ENCODE data around the gene GNAQ. TPM values are rescaled to one million over a fixed set of nuclear protein-coding genes. Genes with fewer than 3 reads are reported as not detected.
A peak's percentile ranks its signal among the peaks of the same experiment; 100 is the strongest.
"Not testable (repeated sequence)": the region's sequence is repeated elsewhere in the genome, so short reads cannot be mapped to it uniquely, and the experiment has no call there.

GNAQ gene
- 10 to 100 TPM; 84.1 to 86.5 TPM for total RNA-seq
- long read RNA-seq, full-length matches to known transcripts = 25 of 52 reads
- long read RNA-seq, partial matches to known transcripts = 9 of 52 reads
- long read RNA-seq, other reads (novel, unspliced or antisense) = 18 of 52 reads

DNA sequence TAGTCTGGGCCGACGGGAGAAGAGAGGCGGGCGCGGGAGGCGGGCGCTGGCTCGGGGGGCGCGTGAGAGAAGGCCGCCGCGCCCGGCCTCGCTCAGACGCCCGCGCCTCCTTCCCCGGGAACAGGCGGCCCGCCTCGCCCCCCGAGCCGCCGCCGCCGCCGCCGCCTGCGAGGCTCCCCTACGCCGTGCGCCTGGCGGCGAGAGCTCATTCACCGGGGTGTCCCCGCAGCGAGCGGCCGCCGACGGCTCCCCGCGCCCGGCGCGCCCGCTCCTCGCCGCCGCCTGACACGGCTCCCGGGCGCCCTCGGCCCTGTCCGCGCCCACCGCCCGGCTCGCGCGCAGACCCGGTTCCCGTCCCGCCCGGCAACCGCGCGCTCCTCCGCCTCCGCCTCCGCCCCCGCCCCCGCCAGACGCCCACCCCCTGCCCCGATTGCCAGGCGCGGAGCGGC lies at the start of gene GNAQ:
GNAQ (minus strand) TSS at position 368 of the 449 bp plus-strand sequence. CDS start 576 bp downstream, outside the sequence.
- intact Hi-C loops (cut with DNase I, micrococcal nuclease) = loop anchor here in 1 of 2 donors (10.0 kb wide), 1 partner anchor 187 kb away; no protein-coding TSS in a partner anchor
- peak in 1 of 2 donors; percentile 40 for DNase-seq

DNA sequence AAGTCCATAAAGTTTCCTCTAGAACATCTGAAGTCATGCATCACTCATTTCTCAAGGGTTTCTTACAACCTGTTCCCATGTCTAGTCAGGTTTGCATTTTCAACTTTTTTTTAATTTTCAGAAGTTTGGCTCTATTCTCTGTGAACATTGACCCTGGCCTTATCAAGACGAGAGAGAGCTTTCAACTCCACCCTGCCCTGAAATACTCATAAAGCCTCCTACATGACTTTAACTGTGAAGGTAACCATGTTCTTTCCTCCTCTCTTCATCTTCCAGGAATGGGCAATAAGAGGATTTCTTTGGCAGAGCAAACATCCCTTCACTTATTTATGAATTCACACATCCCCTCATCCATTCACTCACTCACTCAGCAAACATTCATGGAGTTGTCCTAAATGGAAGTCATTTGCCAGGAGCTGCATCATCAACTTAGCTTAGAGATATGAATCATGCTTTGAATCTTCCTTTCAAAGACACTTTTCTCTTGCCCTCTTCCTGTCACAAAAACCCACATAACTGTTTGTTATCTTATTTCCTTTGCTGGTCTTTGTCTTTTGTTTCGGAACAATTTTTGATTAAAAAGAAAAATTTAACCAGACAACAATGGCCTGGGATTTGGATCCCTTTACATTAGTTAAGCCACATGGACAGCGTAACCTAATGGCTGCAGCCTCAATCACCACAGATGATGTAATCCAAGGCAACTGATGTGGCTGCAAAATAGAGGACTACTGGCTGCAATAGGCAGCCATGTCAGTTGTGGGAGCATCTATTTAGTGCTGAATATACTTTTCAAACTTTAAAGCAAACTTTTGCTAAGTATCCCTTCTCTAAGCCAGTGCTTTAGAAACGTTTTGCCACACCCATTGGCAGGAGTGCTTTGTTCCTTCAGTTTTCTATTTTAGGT lies 43.0 kb upstream of the GNAQ start:
- no peak for DNase-seq
- intact Hi-C loops (cut with DNase I, micrococcal nuclease) = no loop called here
- peak; percentile 68 for ATAC-seq

More for the DNA sequence above, at the start of gene GNAQ:
- ATAC-seq = no peak

DNA sequence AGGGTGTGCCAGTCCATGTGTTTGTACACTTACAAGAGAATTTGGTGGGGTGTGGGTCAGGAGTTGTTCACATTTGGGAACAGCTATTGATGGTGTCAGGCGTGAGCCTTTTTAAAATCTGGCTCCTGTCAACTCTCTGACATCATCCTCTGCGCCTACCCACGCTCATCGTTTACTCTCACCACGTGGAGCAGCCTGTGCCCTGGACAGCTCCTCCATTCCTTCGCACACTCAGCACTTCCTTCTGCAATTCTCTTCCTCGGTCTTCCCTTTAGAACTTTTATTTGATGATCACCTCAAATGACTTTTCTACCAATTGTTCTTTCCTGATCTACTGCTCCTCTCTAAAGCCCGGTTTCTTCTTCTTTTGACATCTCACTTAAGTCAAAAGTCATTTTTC lies 42.1 kb upstream of the GNAQ start:
- ATAC-seq = peak; percentile 26

DNA sequence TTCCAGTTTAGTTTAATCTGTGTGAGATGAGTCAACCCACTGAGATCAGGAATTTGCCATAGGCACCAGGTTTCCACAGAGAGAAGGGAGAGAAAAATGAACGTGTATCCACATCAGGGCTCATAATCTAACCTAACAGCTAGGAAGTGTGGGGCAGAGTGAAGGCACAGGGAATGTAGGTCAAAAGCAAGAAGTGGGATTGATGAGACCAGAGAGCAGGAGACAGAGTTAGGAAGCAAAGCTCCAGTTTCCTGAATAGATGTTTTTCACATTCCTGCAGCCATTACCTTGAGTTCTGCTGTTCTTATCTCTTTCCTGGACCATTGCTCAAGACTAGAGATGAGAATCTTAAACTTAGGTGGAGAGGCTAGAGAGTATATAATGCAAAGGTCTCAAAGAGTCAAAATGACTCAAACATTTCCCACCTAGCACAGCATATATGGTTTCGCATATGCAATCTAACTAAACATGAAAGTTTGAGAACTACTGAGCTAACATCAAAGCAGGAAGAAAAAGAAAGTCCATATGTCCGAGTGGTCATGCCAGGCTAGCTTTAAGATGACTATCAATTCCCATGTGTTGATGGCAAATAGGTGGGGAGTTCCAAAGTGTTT lies 41.1 kb upstream of the GNAQ start:
- ATAC-seq (no peak), DNase-seq (no peak)
- intact Hi-C loops (cut with DNase I, micrococcal nuclease) = no loop called here

More for the DNA sequence above, 42.1 kb upstream of the GNAQ start:
- intact Hi-C loops (cut with DNase I, micrococcal nuclease) = no loop called here
- no peak for DNase-seq

DNA sequence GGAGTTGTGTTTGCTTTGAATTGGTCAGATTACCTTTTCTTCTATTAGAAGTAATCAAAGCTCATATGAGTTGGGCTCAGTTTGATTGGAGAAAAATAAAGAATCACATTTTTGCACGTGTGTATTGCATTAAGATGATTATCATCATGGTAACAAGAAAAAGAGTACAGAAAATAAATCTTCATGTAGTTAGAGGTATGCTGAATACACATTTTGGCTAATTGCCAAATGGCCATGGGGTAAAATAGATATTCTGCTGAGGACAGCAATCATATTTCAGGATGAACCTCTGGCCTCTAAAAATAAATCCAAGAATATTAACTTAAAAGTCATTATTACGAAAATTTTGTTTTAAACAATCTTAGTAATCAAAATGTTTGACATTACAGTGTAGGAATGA lies 38.9 kb upstream of the GNAQ start:
- DNase-seq = no peak
- no peak for ATAC-seq
- intact Hi-C loops (cut with DNase I, micrococcal nuclease) = no loop called here

DNA sequence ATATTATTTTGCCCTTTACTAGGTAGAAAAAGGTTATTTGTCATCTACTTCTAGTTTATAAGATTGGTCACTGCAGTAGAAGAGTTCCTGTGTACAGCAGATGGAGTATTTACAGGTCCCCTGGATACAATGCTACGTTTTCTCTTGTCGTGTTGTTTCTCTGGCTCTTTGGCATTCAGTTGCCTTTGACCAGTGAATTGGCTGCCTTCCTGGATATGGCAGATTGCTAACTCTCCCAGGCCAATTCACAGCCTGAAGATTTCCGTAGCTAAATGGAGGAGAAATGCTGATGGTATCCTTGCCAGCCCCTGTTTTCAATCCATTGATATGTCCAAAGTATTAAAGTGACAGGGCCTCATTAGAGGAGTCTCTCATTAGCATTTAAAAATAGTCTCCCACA lies 32.5 kb upstream of the GNAQ start:
- intact Hi-C loops (cut with DNase I, micrococcal nuclease) = no loop called here
- no peak for ATAC-seq

DNA sequence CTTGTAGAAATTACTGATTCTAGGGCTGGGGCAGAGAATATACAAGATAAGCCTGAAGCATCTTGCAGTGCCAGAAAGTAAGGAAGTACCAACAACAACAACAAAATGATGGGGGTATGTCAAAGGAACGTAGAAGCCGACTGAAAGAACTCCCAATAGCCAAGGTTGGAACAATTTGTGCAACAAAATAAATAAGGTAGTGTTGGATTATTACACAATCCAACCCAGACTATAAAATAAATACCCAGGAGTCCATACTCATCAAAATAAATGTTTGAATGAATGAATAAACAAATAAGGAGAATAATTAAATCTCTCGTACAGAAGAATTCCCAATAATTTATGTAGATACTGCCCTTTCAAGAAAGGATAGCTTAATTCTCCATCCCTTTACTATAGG lies 31.1 kb upstream of the GNAQ start:
- intact Hi-C loops (cut with DNase I, micrococcal nuclease) = no loop called here
- ATAC-seq = no peak
- no peak for DNase-seq

More for the DNA sequence above, 32.5 kb upstream of the GNAQ start:
- DNase-seq = no peak

DNA sequence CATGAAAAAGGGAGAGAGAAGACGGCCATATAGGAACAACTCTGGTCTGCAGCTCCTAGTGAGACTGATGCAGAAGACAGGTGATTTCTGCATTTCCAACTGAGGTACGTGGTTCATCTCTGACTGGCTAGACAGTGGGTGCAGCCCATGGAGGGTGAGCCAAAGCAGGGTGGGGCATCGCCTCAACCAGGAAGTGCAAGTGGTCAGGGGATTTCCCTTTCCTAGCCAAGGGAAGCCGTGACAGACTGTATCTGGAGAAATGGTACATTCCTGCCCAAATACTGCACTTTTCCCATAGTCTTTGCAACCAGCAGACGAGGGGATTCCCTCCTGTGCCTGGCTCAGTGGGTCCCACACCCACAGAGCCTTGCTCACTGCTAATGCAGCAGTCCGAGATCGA lies 22.6 kb upstream of the GNAQ start:
- intact Hi-C loops (cut with DNase I, micrococcal nuclease) = not testable (repeated sequence)
- peak in 1 of 2 donors; percentile 39 for DNase-seq
- ATAC-seq = peak; percentile 52

DNA sequence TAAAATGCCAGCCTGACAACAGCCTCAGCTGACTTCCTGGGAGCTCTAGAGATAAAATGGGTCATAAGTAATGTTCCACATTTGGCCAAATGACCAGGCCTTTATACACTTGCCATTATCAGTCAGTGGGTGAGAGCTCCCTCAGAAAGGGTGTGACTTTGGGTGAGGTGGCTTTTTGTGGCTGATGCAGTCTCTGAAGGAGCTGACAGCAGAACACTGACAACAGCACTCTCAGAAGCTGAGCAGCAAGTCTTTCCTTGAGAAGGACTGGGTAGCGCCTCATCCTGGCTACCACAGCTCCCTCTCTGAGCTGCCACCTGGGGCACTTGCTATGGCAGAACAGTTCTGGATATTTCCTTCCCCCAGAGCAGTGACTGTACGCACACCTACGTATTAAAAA lies 22.0 kb upstream of the GNAQ start:
- intact Hi-C loops (cut with DNase I, micrococcal nuclease) = no loop called here
- DNase-seq (no peak), ATAC-seq (no peak)

DNA sequence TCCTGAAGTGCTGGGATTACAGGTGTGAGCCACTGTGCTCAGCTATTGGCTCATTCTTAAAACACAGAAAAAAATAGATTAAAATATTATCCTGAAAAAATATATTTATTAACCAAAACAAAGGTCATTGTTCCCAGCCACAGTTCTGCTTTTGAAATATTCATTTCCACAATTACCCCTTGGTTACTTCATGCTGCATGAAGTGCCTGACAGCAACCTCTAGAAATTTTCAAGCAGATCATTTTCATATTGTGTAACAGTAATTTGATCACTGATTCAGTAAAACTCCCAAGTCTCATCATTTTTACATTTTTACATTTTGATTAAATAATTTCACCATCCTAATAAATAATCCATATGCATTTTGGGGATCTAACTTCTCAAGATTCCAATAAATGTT lies 18.8 kb upstream of the GNAQ start:
- intact Hi-C loops (cut with DNase I, micrococcal nuclease) = no loop called here
- DNase-seq (no peak), ATAC-seq (no peak)

DNA sequence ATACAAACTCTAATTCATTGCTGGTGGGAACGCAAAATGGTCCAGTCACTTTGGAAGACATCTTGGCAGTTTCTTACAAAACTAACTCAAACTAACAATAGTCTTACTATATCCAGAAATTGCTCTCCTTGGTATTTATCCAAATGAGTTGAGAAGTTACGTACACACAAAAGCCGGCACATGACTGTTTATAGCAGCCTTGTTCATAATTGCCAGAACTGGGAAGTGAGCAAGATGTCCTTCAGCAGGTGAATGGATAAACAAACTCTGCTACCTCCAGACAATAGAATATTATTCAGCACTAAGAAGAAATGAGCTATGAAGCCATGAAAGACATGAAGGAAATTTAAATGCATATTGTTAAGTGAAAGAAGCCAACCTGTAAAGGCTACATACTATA lies 17.9 kb upstream of the GNAQ start:
- DNase-seq (no peak), ATAC-seq (peak; percentile 79)
- intact Hi-C loops (cut with DNase I, micrococcal nuclease) = loop anchor here in 1 of 2 donors (10.0 kb wide), 1 partner anchor 605 kb away; no protein-coding TSS in a partner anchor

DNA sequence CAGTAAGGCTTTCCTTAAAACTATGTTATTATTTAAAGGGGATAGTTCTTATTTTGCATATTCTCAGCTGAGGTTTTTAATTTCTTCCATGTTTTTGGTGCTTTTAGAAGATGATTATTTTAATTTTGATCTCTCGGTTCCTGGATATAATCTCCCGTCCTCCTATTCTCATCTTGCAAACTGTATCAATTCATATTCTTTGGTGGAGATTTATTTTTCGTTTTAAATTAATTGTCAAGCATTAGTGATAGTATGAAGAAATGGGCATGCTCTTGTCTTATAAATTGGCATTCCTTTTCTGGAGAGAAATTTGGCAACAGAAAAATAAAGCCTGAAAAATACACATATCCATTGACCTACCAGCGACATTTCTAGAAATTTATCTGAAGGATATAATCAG lies 15.5 kb upstream of the GNAQ start:
- DNase-seq = no peak
- no peak for ATAC-seq
- intact Hi-C loops (cut with DNase I, micrococcal nuclease) = loop anchor here in 1 of 2 donors (10.0 kb wide), 1 partner anchor 602 kb away; no protein-coding TSS in a partner anchor

DNA sequence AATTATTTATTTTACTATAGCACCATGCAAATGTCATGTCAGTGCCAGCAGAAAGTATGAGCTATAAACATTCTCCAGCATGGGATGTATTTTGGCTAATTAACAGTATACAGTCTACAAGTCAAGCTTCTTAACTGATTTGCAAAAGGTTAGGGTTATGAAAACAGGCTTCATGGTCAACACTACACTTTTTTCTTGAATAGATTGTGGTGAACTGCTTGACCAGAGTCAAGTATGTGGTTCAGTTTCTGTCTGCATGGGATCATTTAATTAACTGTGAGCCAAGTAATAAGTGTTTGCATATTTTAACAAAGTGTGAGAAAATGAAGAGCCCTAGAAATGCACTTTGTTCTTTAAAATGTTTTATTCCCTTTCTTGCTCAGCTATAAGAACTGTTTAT lies 14.5 kb upstream of the GNAQ start:
- no peak for ATAC-seq
- no peak for DNase-seq
- intact Hi-C loops (cut with DNase I, micrococcal nuclease) = loop anchor here in 1 of 2 donors (10.0 kb wide), 1 partner anchor 601 kb away; no protein-coding TSS in a partner anchor

DNA sequence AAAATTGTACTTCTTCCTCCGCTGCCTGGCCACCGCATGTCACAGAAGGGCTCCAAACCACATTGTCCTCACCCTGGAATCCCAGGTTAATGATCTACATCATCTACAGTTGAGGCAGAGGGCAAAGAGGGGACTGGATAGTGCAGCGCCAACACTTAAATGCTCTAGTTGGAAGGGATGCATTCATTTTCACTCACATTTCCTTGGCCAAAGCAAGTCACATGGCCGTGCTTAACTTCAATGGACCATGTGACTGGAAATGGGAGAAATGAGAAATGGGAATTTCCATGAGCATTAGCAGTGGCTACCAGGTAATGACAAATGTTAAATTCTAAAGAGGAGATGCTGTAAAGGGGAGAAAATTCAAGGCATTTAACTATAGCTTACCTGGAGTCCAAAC lies 13.3 kb upstream of the GNAQ start:
- intact Hi-C loops (cut with DNase I, micrococcal nuclease) = loop anchor here in 1 of 2 donors (10.0 kb wide), 1 partner anchor 600 kb away; no protein-coding TSS in a partner anchor
- no peak for ATAC-seq
- DNase-seq = no peak

DNA sequence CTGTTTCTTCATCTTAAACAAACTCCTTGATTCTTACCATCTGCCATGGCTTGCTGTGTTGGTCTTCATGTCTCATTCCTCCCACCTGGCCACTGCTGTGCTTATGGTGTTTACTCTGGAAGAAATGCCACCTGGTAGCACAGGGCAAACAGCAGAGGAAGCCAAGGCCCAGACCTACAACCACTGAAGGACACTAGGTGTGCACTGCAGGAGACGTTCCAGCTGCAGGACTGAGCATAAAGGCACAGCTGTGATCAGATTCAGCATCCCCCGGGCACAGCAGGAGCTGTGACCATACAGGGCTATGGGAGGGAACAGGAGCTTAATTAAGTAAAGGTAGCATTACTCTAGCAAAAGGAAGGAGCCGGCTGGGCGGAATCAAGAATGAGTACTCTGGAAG lies 12.6 kb upstream of the GNAQ start:
- intact Hi-C loops (cut with DNase I, micrococcal nuclease) = loop anchor here in 1 of 2 donors (10.0 kb wide), 1 partner anchor 599 kb away; no protein-coding TSS in a partner anchor
- DNase-seq (no peak), ATAC-seq (peak; percentile 63)

DNA sequence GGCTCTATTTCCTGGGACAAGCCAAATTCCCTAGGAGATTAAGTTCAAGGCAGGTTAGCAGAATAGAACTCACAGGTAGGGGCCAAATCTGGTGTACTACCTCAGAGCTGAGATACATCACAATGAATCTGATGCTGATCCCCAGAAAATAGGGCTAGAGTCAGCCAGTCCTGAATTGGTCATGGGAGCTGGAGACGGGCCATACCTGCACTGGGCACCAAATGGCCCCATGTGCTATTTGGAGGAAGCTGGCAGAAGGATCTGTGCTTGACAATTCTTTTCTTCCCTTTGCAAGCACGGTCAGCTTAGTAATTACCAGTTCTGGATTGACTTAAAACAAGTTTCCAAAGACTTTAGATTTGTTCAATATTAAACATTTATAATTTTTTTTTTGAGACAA lies 10.4 kb upstream of the GNAQ start:
- intact Hi-C loops (cut with DNase I, micrococcal nuclease) = loop anchor here in 1 of 2 donors (10.0 kb wide), 1 partner anchor 597 kb away; no protein-coding TSS in a partner anchor
- no peak for ATAC-seq
- DNase-seq = no peak

DNA sequence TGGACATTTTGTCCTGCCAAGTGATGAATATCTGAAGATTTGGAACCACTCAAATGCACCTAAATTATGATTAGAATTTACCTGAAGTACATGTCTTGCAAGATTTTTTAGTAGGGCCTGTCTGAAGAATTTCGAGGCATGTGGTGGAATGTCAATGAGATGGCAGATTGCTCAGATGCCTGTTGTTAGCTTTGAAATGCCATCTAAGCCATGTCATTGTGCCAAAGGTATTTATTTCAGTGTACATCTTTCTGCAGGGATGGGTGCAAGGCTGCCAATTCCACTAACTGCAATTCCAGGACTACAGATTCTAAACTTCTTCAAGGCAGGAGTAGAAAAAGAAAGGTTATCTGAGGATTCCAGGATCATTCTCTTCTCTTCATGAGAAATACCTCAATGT lies 9.1 kb upstream of the GNAQ start:
- ATAC-seq (no peak), DNase-seq (no peak)
- intact Hi-C loops (cut with DNase I, micrococcal nuclease) = loop anchor here in 1 of 2 donors (10.0 kb wide), 1 partner anchor 596 kb away; no protein-coding TSS in a partner anchor

DNA sequence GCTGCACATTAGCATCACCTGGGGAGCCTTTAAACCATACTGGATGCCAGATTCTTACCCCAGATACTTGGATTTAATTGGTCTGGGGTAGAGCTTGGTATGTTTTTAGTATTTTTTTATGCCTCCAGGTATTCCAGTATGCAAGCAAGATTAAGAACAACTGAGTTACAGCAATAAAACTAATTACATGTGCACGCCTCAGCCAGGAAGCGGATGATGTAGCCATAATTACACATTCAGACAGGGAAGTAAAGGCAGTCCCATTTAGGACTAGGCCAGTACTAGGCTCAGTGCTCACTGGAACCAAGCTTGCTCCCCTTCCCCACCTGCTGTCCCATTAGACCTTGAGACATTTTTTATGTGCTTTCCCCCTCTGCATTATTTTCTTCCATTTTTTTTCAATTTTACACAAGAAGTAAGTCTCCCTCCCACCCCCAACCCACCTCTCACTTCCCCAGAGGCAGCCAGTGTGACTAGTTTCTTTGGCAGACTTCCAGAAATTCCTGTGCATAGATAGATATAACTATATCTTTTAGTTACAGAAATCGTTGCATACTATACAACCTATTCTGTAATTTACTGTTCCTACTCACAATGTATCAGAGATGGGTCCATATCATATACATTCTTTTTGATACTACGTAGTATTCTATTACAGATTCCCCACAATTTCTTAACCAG lies 7.1 kb upstream of the GNAQ start:
- intact Hi-C loops (cut with DNase I, micrococcal nuclease) = loop anchor here in 1 of 2 donors (10.0 kb wide), 1 partner anchor 194 kb away; no protein-coding TSS in a partner anchor
- DNase-seq = no peak
- peak; percentile 74 for ATAC-seq
